Dermis microvascular lymphatic vessel endothelial cell (primary cell): ENCODE measurements around the gene DNAJA4. TPM values are rescaled to one million over a fixed set of nuclear protein-coding genes. Genes with fewer than 3 reads are reported as not detected.

Experiments
- DNase-seq, 2 donors: peaks; one replicate each; pipeline versions ENCODE4 v3.0.0 to v3.0.0-alpha.2; 2010; ENCODE audit warnings: low read depth in 2 of 2
- total RNA-seq: library from RNA; depleted of rRNA; stranded (reverse); fragments of >200 nt; gene quantifications from 2 replicates; pipeline ENCODE4 v1.2.1, GENCODE V29; 2014

The DNAJA4 gene
- total RNA-seq, 1 donor from 2014 or later = 0.90 TPM

- DNase-seq = no peak
These were observed 16.1 kb downstream of the DNAJA4 start for GRCh38 chr15:78280319-78281072.

GRCh38 chr15:78282324-78282723 is 18.0 kb downstream of the DNAJA4 start:
- no peak for DNase-seq

- no peak for DNase-seq
These were observed 20.4 kb downstream of the DNAJA4 start for GRCh38 chr15:78284758-78285157.

GRCh38 chr15:78290222-78290621 is 25.9 kb downstream of the DNAJA4 start:
- DNase-seq = no peak

- DNase-seq = no peak
These were observed 26.7 kb downstream of the DNAJA4 start for GRCh38 chr15:78291052-78291451.

- DNase-seq = no peak
These were observed 27.3 kb downstream of the DNAJA4 start for GRCh38 chr15:78291698-78292097.

GRCh38 chr15:78292219-78292618 is 27.9 kb downstream of the DNAJA4 start:
- DNase-seq = no peak

- DNase-seq = peak; percentile 83 to 91
These were observed 35.0 kb downstream of the DNAJA4 start, which contains the start of gene SKIC8 for GRCh38 chr15:78299101-78299930. SKIC8 (minus strand) TSS chr15:78299609; CDS start chr15:78295686, 3,923 bp downstream.

GRCh38 chr15:78301326-78301725 is 37.0 kb downstream of the DNAJA4 start:
- no peak for DNase-seq

- no peak for DNase-seq
These were observed 37.5 kb downstream of the DNAJA4 start for GRCh38 chr15:78301828-78302227.

- DNase-seq = no peak
These were observed 38.4 kb downstream of the DNAJA4 start for GRCh38 chr15:78302579-78303312.

- DNase-seq = no peak
These were observed 40.1 kb downstream of the DNAJA4 start for GRCh38 chr15:78304216-78305066.

- no peak for DNase-seq
These were observed 41.9 kb downstream of the DNAJA4 start for GRCh38 chr15:78306176-78306774.

GRCh38 chr15:78307976-78308375 is 43.6 kb downstream of the DNAJA4 start:
- DNase-seq = no peak

- peak; percentile 44 to 73 for DNase-seq
These were observed 44.2 kb downstream of the DNAJA4 start for GRCh38 chr15:78308422-78309032.

- DNase-seq = no peak
These were observed 46.9 kb downstream of the DNAJA4 start for GRCh38 chr15:78311292-78311691.

- DNase-seq = no peak
These were observed 48.2 kb downstream of the DNAJA4 start for GRCh38 chr15:78312536-78312935.

- DNase-seq = no peak
These were observed 48.6 kb downstream of the DNAJA4 start for GRCh38 chr15:78312957-78313356.

- DNase-seq = no peak
These were observed 49.0 kb downstream of the DNAJA4 start for GRCh38 chr15:78313383-78313782.

- no peak for DNase-seq
These were observed 49.8 kb downstream of the DNAJA4 start for GRCh38 chr15:78314181-78314581.
